Stimulated activated CD4-positive, alpha-beta T cell treated with anti-CD3 and anti-CD28 coated beads, TNF-alpha, amount 100 ng/mL, for 4 hours (primary cell): ENCODE measurements around the gene KCNQ1OT1.

Source experiments
- DNase-seq, 3 experiments: peaks; one replicate each; pipeline ENCODE4 v3.0.0-alpha.2; 2020; ENCODE audit warnings: low read depth in 3 of 3

Gene KCNQ1OT1

DNA sequence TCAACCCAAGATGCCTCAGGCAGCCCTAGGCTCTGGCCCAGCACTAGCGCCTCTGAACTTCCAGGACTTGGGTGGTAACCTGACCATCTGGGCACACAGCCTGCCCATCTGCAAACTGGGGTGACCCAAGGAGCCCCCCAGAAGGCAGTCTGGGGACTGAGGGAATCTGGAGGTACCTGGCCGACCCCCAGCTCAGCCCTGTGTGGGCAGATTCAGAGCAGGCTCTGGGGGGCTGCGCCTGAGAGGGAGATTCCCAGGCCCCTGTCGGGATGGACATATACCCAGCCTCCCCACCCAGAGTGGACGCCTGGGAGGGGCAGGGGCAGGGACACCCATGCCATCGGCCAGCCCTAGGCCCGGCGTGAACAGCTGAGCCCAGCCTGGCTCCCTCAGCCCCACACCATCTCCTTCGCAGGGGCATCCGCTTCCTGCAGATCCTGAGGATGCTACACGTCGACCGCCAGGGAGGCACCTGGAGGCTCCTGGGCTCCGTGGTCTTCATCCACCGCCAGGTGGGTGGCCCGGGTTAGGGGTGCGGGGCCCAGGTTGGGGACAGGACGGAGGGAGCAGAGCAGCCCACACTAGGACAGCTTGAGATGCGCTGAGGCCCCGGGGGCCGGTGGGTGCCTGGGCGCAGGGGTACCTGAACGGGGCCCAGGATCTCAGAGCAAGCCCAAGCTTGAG is 128.1 kb downstream of the KCNQ1OT1 start:
- no peak for DNase-seq

DNA sequence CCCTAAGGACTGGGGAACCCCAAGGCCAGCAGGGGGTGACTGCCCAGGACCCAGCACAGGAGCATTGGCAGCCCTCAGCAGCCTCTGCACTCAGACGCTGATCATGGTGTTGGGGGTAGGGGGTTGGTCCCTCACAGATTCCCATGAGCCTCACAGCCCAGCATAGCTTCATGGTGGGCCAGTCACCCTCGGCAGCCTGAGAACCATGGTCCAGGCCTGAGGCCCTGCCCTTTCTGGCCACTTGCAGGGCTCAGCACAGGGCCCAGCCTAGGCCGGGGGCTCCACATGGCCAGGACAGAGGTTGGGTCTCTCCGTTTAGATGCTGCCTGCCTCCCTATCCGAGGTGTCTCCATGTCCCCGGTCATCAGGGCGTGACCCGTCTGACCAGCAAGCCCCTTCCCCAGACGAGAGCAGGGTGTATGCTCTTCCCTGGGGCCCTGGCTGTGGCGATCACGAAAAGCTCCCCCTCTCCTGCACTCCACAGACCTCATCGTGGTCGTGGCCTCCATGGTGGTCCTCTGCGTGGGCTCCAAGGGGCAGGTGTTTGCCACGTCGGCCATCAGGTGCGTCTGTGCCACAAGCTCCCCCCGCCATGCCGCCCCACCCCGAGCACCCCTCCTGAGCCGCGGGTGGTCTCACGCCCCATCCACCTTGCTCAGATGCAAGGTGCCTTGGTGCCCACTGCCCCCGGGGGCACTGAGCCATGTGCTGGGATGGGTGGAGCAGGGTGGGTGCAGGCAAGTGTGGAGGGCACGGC is 128.8 kb downstream of the KCNQ1OT1 start:
- no peak for DNase-seq

DNA sequence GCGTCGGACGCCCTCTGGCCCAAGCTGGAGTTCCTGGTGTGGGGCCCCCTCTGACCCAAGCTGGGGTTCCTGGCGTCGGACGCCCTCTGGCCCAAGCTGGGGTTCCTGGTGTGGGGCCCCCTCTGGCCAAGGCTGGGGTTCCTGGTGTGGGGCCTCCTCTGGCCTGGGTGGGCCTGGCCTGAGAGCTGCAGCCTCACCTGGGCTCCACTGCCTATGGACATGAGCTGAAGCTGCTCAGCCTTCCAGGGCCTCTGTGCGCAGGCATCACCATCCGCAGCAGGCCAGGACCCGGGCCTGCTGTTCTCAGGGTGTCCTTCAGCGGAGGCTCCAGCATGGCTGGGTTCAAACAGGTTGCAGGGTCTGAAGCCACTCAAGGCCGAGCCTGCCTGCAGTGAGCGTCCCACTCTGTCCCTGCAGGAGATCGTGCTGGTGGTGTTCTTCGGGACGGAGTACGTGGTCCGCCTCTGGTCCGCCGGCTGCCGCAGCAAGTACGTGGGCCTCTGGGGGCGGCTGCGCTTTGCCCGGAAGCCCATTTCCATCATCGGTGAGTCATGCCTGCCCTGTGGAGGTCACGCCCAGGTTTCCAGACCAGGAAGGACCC is 129.5 kb downstream of the KCNQ1OT1 start:
- DNase-seq, result no peak

DNA sequence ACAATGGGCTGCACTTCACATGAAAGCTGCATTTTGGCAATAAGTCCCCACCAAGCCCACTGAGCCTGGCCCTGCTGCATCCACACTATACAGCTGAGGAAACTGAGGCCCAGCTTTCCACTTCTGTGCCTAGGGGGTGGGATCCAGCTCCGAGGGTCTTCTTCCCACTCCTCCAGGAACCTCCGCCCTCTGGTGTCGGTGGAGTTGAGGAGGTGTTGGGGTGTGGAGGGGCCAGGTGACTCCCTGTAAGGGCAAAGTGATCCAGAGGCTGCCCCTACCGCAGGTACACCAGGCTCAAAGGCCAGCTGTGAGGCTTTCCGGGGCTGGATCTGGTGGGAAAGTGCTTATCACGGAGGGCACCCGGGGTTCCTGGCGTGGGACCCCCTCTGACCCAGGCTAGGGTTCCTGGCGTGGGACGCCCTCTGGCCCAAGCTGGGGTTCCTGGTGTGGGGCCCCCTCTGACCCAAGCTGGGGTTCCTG is 130.0 kb downstream of the KCNQ1OT1 start:
- no peak for DNase-seq

DNA sequence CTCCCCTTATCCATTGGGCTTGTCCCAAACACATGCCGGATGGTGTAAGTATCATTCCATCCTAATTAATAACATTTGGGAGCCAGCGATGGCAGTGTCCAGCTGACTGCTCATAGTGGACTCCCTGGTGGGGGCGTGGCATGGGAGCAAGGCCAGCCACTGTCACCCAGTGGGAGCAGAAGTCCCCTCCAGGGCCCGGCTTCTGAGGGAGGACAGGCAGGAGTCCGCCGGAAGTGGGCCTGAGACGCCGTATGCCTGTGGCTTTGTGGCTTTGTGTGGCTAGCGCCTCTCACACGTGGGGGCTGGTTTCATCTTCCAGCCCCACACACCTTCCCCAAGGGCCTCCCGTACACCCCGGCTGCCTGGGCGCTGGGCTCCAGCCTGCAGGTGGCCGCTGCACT is 130.5 kb downstream of the KCNQ1OT1 start:
- no peak for DNase-seq

DNA sequence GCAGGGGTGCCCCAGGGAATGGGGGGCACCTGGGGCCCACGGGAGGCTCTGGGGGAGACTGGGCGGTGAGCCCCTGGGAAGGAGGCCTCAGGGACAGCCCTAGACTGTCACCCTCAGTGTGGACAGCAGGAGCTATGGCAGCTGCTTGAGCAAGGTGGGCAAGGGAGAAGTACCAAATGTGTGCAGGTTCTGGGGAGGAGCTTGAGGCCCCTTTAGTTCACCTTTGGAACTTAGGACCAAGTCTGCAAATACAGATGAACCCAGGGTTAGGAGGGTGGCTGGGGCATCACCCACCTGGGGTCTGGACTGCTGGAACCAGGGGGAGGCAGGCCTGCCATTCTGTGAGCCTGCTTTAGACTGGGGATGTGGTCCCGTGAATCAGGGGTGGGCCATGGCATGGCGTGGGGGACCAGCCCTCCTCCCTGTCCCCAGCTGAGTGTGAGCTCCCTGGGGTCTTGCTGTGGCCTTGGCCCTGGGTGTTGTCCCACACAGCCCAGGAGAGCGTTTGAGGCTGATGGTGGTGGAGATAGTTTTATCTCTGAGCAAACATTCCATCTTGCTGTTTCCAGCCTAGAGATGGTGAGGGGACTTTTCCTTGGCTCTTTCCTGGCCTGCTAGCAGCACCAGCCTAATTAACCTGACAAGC is 132.6 kb downstream of the KCNQ1OT1 start:
- no peak for DNase-seq

DNA sequence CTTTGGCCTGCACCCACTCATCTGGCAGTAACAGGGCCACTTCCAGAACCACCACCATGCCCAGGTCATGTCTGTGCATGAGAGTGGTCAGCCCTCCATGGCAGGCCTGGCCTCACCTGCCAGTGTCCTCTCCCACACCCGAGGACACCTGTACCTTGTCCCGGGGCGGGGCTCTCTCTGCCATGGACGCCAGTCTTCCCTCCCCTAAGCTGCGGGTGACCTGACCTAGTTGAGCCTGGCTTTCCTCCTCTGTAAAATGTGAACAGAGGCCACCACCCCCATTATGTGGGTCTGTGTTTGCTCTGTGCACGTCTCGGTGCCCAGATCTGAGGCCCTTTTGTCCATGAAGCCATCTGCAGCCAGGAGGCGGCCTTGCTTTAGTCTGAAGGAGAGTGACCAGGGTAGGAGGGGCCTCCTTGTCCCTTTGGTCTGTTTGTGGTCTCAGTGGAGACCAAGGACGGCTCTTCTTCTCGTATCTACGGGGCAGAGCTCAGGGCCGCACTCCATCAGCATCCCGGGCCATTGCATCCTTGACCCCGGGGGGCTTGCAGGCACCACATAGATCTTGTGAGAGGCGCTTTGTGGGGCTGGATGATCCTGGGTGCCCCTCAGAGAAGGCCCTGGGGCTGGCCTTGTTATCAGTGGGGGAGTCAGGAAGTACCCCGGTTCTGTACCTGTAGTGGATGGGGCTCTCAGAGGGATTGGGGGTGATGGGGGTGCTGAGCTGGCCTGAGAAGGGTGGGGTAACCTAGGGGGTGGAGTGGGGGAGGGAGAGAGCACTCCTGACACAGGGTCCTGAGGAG is 133.4 kb downstream of the KCNQ1OT1 start:
- DNase-seq, result no peak

DNA sequence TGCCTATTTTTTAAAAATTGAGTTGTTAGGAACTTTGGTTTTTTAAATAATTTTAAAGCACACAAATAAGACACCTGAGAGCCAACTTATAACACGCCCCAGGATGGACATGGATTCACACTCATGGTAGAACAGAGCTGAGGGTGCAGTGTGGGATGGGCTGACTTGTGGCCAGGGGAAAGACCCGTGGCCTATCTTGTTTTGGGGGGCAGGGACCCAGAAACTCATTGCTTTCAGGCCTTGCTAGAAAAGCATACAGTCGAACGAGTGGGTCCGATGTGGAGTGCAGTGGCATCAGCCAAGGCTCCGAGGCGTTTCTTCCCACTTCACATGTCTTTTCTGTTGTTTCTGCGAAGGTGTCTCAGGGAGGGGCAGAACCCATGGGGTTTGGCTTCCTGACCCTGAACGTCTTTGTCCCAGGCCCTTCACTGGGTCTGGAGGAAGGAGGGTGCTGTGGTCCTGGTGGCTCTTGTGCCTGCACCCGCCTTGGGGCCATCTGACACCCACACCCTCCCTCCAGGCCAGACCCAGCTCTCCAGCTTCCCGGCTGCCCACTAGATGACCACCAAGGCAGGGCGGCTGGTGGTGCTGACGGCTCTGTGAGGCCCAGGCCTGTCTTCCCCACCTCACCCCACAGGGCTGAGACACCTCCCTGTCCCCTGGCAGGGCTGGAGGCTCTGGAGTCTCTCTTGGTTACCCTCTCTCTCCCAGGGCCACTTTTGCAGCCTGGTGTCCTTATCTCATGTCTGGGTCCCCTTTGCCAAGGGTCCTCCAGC is 134.2 kb downstream of the KCNQ1OT1 start:
- no peak for DNase-seq

DNA sequence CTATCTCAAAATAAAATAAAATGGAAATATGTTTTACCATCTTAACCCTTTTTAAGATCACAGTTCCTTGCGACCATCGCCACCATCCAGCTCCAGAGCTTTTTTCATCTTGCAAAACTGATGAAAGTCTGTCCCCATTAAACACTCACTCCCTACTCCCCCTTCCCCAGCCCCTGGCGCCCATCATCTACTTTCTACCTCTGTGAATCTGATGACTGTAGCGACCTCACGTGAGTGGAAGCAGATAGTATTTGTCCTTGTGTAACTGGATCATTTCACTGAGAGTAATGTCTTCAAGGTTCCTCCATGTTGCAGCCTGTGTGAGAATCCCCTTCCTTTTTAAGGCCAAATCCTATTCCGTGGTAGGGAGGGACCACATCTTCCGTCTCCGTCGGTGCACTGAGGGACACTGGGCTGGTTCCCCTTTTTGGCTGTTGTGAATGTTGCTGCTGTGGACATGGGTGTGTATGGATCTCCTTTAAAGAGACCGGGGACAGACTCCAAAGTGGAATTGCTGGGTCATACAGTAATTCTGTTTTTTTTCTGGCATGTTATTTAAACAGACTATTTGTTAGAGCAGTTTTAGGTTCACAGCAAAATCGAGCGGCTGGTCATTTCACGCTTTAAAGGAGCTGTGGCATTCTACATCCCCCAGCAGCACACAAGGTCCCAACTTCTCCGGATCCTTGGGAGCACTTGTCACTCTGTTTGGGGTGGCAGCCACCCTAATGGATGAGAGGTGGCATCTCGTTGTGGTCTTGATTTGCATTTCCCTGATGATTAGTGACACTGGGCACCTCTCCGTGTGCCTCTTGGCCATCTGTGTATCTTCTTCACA is 135.0 kb downstream of the KCNQ1OT1 start:
- DNase-seq, result no peak

DNA sequence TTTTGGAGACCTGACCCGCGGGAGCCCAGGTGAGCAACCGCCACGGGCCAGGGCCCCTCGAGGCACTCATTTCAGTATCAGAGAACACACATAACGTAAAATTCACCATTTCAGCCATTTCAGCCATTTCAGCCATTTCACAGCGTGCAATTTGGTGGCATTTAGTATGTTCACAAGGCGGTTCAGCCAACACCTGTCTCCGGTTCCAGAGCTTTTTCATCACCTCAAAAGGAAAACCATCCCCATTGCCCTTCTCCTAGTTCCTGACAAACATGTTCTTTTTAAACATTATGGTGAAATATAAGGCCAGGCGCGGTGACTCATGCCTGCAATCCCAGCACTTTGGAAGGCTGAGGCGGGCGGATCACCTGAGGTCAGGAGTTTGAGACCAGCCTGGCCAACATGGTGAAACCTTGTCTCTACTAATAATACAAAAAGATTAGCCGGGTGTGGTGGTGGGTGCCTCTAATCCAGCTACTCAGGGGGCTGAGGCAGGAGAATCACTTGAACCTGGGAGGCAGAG is 135.7 kb downstream of the KCNQ1OT1 start:
- no peak for DNase-seq

DNA sequence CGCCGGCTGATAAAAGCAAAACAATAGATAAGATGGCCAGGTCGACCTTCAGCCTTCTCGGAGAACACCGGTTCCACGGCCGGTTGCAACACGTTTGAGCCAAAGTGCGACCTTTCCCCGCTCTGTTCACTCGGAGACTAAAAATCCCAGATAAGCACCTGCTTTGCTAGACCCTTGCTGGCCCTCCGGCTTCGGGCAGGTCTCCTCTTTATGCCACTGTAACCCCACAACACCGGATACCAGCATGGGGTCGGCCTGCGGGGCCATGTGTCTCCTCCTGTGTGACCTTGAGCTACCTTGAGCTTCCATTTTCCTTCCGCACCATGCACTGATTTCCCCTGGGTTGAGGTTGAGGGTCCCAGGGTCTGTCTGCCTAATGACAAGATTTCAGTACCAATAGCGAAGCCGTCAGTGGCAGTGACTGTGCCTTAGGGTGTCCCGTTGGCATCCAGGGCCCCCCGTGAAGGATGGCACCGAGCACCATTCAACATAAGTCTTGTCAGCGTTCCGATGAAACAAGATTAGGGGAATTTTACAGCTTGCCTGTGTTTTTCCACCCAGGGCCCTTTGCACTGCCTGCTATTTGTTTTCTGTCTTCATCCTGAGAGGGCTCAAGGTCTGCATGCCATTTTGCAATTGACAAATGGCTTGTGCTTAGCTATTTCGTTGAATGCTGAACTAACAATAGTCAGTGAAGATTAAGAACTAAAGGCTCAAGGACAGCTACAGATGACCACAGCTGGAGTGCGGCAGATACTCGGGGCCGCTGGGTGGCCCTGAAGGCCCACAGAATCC is 136.4 kb downstream of the KCNQ1OT1 start:
- no peak for DNase-seq

DNA sequence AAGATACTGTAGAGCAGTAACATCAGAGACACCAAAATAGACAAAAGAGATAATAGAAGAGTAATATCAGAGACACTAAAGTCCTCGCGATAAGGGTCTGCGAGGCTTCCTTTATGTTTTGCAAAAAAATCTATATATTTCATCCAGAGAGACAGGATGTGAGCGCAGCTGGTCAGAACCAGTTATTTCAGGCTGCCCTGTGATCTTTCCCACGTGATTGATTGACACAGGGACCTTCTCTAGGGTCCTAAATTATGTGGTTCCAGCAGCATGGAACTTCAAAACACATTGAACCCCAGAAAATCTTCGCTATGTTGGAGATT is 136.9 kb downstream of the KCNQ1OT1 start:
- no peak for DNase-seq

DNA sequence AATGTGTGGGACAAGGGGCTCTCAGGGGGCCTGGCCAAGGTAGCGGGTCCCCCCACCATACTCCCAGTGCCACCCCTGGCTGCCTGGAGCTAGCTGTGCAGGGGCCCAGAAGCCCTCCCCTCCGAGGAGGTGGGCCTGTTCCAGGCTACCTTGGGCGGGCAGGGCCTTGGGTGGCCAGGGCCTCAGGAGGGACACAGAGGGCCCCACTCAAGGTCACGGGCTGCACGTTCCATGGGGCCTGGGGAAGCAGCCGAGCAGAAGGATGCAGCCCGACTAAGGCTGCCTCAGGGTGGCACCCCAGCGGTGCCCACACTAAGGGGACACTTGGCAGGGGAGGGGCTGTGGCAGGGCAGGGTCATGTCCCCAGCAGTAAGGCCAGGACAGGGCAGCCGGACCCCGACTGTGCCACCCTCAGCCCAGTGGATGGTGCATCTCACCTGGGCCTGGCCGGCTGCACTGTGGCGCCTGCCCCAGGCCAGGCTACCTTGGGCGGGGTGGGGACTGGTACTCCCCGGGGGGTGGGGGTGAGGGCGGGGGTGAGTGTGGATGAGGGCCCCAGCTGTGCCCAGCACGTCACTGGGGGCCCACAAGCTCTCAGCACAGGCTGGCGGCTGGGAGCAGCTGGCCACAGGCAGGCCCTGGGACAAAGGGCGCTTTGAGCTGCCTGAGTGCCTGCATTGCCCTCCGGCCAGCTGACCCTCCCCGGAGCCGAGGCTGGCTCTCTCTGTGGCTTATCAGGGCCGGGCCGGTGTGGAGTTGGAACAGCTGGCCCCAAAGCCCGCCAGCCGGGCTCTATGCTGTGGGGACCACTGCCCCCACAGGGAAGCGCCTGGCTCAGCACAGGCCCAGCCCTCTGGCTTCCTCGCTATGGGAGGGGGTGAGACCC is 137.9 kb downstream of the KCNQ1OT1 start:
- no peak for DNase-seq

DNA sequence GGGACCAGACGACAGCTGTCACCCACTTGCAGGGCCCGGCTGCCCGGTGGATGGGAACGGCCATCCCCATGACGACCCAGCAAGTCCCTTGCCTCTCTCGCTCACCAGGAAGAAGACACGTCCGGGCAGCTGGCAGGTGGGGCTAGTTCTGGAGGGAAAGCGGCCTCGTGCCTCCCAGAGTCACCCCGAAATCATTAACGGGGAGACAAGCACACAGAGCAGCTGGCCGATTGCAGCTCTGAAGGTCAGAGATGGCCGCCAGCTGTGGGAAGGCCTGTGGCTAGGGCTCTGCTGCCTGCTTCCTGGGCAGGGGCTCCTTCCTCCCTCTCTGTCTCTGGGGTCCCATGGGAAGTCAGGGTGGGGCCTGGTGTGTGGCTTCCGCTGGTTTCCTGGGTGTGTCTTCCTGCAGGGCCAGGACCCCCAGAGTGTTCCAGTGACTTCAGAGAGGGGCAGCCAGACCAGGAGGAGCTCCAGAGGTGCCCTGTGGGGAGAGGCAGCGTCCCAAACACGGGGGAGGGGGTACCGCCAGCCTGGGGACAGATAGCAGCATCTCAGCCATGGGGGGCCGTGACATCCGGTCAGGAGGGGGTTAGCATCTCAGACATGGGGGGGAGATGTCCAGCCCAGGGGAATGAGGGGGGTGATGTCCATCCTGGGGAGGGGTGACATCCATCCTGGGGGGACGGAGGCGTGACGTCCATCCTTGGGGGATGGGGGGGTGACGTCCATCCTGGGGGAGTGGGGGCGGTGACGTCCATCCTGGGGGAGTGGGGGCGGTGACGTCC is 140.1 kb downstream of the KCNQ1OT1 start:
- DNase-seq, result no peak

DNA sequence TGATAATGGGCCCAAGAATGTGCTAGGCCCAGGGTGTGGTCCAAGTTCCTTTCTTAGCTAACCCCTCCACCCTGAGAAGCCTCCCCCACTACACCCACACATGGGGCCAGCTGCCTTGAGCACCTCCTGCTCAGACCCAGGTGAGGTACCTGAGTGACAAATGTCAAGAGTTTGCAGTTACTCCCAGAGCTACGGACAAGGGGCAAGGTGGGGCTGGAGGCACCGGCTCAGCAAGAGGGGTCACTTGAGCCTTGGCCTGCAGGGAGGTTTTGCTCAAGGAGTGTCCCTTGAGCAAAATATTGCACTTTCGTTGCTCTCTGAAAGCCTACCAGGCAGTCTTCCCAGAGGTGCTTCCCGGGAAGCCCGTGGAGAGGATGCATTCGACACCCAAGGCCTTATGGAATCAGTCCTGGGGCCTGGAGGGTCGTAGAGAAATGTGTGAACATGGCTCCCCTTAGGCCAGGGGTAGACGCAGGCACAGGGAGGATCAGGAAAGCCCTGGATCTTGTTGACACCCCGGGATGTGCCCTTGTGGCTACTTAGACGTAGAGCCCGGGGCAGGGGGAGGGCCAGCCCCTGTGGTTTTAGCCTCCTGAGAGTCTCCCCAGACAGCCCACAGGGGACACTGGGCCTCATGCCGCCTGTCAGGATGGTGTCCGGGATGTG is 140.8 kb downstream of the KCNQ1OT1 start:
- DNase-seq, result no peak

DNA sequence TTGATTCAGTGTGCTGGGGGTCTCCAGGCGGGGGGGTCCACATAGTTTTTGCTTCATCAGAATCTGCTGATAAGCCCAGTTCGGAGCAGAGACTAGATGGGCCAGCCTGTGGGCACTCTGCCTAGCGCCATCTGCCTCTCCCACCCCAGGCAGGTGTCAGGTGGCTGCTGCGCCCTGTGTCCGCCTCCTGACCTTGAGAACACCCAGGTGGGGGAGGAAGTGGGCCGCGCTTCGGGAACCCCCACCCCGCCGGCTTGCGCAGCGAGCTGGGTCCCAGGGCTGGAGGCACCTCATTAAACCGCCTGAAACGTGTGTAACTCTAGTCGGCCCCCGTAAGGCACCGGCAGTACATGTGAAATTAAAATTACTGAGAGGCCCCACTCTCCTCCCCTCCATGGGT is 141.4 kb downstream of the KCNQ1OT1 start:
- DNase-seq, result no peak
